ENCODE measurements around the gene COBLL1.

DNA sequence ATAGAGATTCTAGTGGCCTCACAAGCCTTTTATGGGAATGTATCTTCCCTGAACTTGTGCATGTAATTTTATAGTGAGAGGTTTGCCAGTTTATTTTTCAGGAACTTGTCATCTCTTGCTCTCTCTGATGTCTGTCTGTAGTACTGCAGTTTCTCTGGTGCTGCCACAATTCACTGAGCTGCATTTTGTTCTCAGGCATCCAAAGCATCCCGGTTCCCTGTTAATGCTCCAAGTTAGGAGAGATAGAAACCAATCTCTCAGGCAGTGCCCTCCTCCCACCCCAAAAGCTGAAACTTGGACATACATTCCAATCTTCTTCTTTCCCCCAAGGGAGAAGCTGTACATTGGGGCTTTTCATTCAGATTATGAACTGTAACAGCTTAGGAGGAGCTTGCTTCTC, 190.3 kb downstream of the COBLL1 start:
- TF ChIP-seq, protein P1, sequence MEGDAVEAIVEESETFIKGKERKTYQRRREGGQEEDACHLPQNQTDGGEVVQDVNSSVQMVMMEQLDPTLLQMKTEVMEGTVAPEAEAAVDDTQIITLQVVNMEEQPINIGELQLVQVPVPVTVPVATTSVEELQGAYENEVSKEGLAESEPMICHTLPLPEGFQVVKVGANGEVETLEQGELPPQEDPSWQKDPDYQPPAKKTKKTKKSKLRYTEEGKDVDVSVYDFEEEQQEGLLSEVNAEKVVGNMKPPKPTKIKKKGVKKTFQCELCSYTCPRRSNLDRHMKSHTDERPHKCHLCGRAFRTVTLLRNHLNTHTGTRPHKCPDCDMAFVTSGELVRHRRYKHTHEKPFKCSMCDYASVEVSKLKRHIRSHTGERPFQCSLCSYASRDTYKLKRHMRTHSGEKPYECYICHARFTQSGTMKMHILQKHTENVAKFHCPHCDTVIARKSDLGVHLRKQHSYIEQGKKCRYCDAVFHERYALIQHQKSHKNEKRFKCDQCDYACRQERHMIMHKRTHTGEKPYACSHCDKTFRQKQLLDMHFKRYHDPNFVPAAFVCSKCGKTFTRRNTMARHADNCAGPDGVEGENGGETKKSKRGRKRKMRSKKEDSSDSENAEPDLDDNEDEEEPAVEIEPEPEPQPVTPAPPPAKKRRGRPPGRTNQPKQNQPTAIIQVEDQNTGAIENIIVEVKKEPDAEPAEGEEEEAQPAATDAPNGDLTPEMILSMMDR (conservative IDR thresholded peaks at IDR 0.05) = no peak
- no peak for TF ChIP-seq EZH2 (IDR thresholded peaks at IDR 0.05; ENCODE audit: low read depth)
